Measurements from ENCODE around the gene SLC25A14. TPM values are rescaled to one million over a fixed set of nuclear protein-coding genes. Genes with fewer than 3 reads are reported as not detected.

Gene SLC25A14
- total RNA-seq, 2 donors from 2014 or later, result 14.1 to 16.4 TPM

- Histone ChIP-seq H3K4me3 (ENCODE audit: low read length) (no peak overlapping the region), H3K9ac (ENCODE audit: extremely low read depth, low read length, poor library complexity, severe bottlenecking) (no peak overlapping the region), H3K4me1 (ENCODE audit: control insufficient read depth, insufficient read depth, low read length) (no peaks in the 10 kb centered on the region), H3K9me3 (ENCODE audit: control insufficient read depth, low read length) (no peaks in the 10 kb centered on the region), H3K27me3 (ENCODE audit: control insufficient read depth, insufficient read depth, low read length, poor library complexity, severe bottlenecking) (no peaks in the 10 kb centered on the region), H3K36me3 (ENCODE audit: control insufficient read depth, insufficient read depth, low read length) (no peaks in the 10 kb centered on the region), H3K27ac (ENCODE audit: low read depth, low read length) (no peak overlapping the region)
- Mint-ChIP-seq H3K4me3 (no peak overlapping the region), H3K9me3 (peaks cover 26% of the 10 kb centered on the region), H3K27ac (no peak overlapping the region), H3K27me3 (ENCODE audit: insufficient read depth) (no peaks in the 10 kb centered on the region), H3K36me3 (ENCODE audit: low read depth) (no peaks in the 10 kb centered on the region), H3K4me1 (no peaks in the 10 kb centered on the region)
- DNase-seq, result no peak
- TF ChIP-seq CTCF (conservative IDR thresholded peaks at IDR 0.05), result no peak
- WGBS, 2 experiments (ENCODE audit: insufficient coverage in 1 of 2, insufficient read length in 1 of 2), result 86 to 100% methylated on average over 2 of the region's 2 CpGs
Measured at GRCh38 chrX:130300010-130300282, 39.8 kb upstream of the SLC25A14 start.

GRCh38 chrX:130301405-130301804 lies 38.3 kb upstream of the SLC25A14 start:
- Histone ChIP-seq H3K36me3 (ENCODE audit: control insufficient read depth, insufficient read depth, low read length) (no peaks in the 10 kb centered on the region), H3K9me3 (ENCODE audit: control insufficient read depth, low read length) (no peaks in the 10 kb centered on the region), H3K27ac (ENCODE audit: low read depth, low read length) (no peak overlapping the region), H3K4me1 (ENCODE audit: control insufficient read depth, insufficient read depth, low read length) (no peaks in the 10 kb centered on the region), H3K27me3 (ENCODE audit: control insufficient read depth, insufficient read depth, low read length, poor library complexity, severe bottlenecking) (no peaks in the 10 kb centered on the region), H3K9ac (ENCODE audit: extremely low read depth, low read length, poor library complexity, severe bottlenecking) (no peak overlapping the region), H3K4me3 (ENCODE audit: low read length) (no peak overlapping the region)
- H3K27me3 Mint-ChIP-seq (ENCODE audit: insufficient read depth), result no peaks in the 10 kb centered on the region
- TF ChIP-seq CTCF (conservative IDR thresholded peaks at IDR 0.05), result no peak
- peaks cover 26% of the 10 kb centered on the region for H3K9me3 Mint-ChIP-seq
- H3K27ac Mint-ChIP-seq, result no peak overlapping the region
- no peak for DNase-seq
- WGBS, 2 experiments (ENCODE audit: insufficient coverage in 1 of 2, insufficient read length in 1 of 2), result no CpG with 5 or more reads among the region's 1 CpG
- no peaks in the 10 kb centered on the region for H3K36me3 Mint-ChIP-seq (ENCODE audit: low read depth)
- no peaks in the 10 kb centered on the region for H3K4me1 Mint-ChIP-seq
- H3K4me3 Mint-ChIP-seq, result no peak overlapping the region

- peaks cover 26% of the 10 kb centered on the region for H3K9me3 Mint-ChIP-seq
- Histone ChIP-seq H3K27ac (ENCODE audit: low read depth, low read length) (no peak overlapping the region), H3K27me3 (ENCODE audit: control insufficient read depth, insufficient read depth, low read length, poor library complexity, severe bottlenecking) (no peaks in the 10 kb centered on the region), H3K9ac (ENCODE audit: extremely low read depth, low read length, poor library complexity, severe bottlenecking) (no peak overlapping the region), H3K4me1 (ENCODE audit: control insufficient read depth, insufficient read depth, low read length) (no peaks in the 10 kb centered on the region), H3K36me3 (ENCODE audit: control insufficient read depth, insufficient read depth, low read length) (no peaks in the 10 kb centered on the region), H3K4me3 (ENCODE audit: low read length) (no peak overlapping the region), H3K9me3 (ENCODE audit: control insufficient read depth, low read length) (no peaks in the 10 kb centered on the region)
- WGBS, 2 experiments (ENCODE audit: insufficient coverage in 1 of 2, insufficient read length in 1 of 2), result no CpG with 5 or more reads among the region's 1 CpG
- H3K4me3 Mint-ChIP-seq, result no peak overlapping the region
- H3K4me1 Mint-ChIP-seq, result no peaks in the 10 kb centered on the region
- no peaks in the 10 kb centered on the region for H3K36me3 Mint-ChIP-seq (ENCODE audit: low read depth)
- H3K27me3 Mint-ChIP-seq (ENCODE audit: insufficient read depth), result no peaks in the 10 kb centered on the region
- no peak for TF ChIP-seq CTCF (conservative IDR thresholded peaks at IDR 0.05)
- no peak overlapping the region for H3K27ac Mint-ChIP-seq
- DNase-seq, result no peak
Measured at GRCh38 chrX:130301977-130302376, 37.7 kb upstream of the SLC25A14 start.
